Measurements from ENCODE around the gene LRFN3. TPM values are rescaled to one million over a fixed set of nuclear protein-coding genes. Genes with fewer than 3 reads are reported as not detected.
"Not testable (repeated sequence)": the region's sequence is repeated elsewhere in the genome, so short reads cannot be mapped to it uniquely, and the experiment has no call there.

Gene LRFN3
- total RNA-seq, 4 donors from 2014 or later: 6.7 to 18.5 (median 9.1) TPM

DNA sequence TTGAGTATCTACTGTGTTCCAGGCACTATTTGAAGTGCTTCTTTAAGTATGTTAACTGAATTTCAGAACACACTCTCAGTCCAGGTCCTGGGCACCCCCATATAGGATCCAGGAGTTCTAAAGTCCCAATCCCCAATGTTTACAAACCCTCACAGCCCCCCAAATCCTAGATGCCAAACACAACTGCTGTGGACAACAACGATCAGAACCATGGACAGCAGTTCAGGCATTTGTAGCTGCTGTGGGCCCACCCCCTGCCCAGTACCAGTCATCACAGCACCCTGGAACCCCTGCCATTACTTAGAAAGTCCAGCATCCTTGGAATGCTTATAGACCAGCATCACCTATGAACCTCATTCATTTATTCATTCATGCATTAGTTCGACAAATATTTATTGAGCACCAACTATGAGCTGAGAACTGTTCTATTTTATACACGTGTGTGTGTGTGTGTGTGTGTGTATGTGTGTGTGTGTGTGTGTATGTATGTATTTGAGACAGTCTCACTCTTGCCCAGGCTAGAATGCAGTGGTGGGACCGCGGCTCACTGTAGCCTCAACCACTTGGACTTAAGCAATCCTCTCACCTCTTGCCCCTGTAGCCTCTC, 39.5 kb downstream of the LRFN3 start:
- H3K4me3 ChIP-seq: no peak overlapping the region
- TF ChIP-seq POLR2AphosphoS5 (IDR thresholded peaks at IDR 0.05) (no peak), POLR2A (IDR thresholded peaks at IDR 0.05) (no peak), CTCF (IDR thresholded peaks at IDR 0.05) (no peak), EP300 (IDR thresholded peaks at IDR 0.05) (no peak)
- H3K27me3 ChIP-seq: peaks cover 71% of the 10 kb centered on the region
- 11 to 36% methylated on average over 2 to 4 of the region's 5 CpGs for WGBS, 2 donors (ENCODE audit: low coverage in 1 of 2)
- H3K4me1 ChIP-seq: no peaks in the 10 kb centered on the region
- no peak overlapping the region for H3K27ac ChIP-seq
- no peak for ATAC-seq
- no peaks in the 10 kb centered on the region for H3K36me3 ChIP-seq
- H3K9me3 ChIP-seq: no peaks in the 10 kb centered on the region

DNA sequence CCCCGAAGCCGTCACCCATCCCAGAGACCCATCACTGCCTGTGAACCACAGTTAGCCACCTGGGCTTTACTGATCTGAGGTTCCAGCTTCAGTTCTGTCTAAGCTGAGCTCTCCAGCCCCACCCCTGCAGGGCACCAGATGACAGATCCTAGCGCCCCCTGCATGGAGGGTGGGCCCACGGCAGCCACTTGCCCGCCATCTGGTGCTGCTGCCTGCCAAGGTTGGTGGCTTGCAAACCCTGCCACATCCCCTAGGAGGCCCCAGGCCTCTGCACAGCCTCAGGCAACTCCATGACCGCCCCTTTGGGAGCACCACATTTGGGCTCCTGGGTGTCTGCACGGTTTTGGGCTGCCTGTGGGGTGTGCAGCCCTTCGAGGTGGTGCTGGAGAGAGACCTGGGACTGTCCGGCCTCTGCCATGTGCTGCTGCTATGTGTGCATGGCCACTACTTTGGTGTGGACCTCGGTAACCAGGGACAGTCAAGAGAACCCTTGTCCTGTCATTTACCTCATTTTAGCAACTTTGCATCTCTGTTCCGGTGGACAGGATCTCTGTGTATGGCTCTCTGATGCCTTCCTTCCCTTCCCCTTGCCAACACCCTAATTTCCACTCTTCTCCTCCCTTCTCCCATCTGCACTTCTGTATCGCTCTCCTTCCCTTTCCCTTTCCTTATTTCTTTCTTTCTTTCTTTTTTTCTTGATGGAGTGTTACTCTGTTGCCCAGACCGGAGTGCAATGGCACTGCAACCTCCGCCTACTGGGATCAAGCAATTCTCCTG, 41.5 kb downstream of the LRFN3 start:
- TF ChIP-seq EP300 (IDR thresholded peaks at IDR 0.05) (no peak), POLR2AphosphoS5 (IDR thresholded peaks at IDR 0.05) (no peak), CTCF (IDR thresholded peaks at IDR 0.05) (no peak), POLR2A (IDR thresholded peaks at IDR 0.05) (no peak)
- Histone ChIP-seq H3K27ac (no peak overlapping the region), H3K9me3 (no peaks in the 10 kb centered on the region), H3K27me3 (peaks cover 90% of the 10 kb centered on the region), H3K36me3 (no peaks in the 10 kb centered on the region), H3K4me3 (no peak overlapping the region), H3K4me1 (no peaks in the 10 kb centered on the region)
- no peak for ATAC-seq
- 77 to 81% methylated on average over 4 to 6 of the region's 14 CpGs for WGBS, 2 donors (ENCODE audit: low coverage in 1 of 2)

DNA sequence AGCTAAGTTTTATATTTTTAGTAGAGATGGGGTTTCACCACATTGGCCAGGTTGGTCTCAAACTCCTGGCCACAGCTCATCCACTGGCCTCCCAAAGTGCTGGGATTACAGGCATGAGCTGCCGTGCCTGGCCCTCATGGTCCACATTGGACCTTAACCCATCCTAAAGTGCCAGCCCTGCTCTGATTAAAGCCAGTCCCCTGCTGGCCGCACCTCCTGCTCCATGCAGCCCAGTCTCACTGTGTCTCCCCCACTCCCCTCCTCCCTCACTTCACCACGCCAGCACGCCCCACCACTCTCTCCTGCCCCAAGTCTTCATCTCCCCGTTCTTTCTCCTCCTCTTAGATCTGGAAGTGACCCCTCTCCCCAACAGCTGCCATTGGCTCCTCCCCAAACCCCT, 42.1 kb downstream of the LRFN3 start:
- peaks cover 95% of the 10 kb centered on the region for H3K27me3 ChIP-seq
- no peak for TF ChIP-seq CTCF (IDR thresholded peaks at IDR 0.05)
- no peak for TF ChIP-seq POLR2A (IDR thresholded peaks at IDR 0.05)
- TF ChIP-seq POLR2AphosphoS5 (IDR thresholded peaks at IDR 0.05): no peak
- TF ChIP-seq EP300 (IDR thresholded peaks at IDR 0.05): no peak
- 40 to 42% methylated on average over 2 to 5 of the region's 5 CpGs for WGBS, 2 donors (ENCODE audit: low coverage in 1 of 2)
- no peaks in the 10 kb centered on the region for H3K36me3 ChIP-seq
- no peaks in the 10 kb centered on the region for H3K4me1 ChIP-seq
- no peak overlapping the region for H3K27ac ChIP-seq
- no peak overlapping the region for H3K4me3 ChIP-seq
- ATAC-seq: no peak
- no peaks in the 10 kb centered on the region for H3K9me3 ChIP-seq

- no peaks in the 10 kb centered on the region for H3K9me3 ChIP-seq
- TF ChIP-seq EP300 (IDR thresholded peaks at IDR 0.05): no peak
- no peak for TF ChIP-seq POLR2AphosphoS5 (IDR thresholded peaks at IDR 0.05)
- no peak for TF ChIP-seq POLR2A (IDR thresholded peaks at IDR 0.05)
- TF ChIP-seq CTCF (IDR thresholded peaks at IDR 0.05): no peak
- H3K4me1 ChIP-seq: no peaks in the 10 kb centered on the region
- peaks cover 93% of the 10 kb centered on the region for H3K27me3 ChIP-seq
- 31 to 34% methylated on average over 9 to 10 of the region's 20 CpGs for WGBS, 2 donors (ENCODE audit: low coverage in 1 of 2)
- no peak overlapping the region for H3K27ac ChIP-seq
- H3K4me3 ChIP-seq: no peak overlapping the region
- H3K36me3 ChIP-seq: no peaks in the 10 kb centered on the region
- no peak for ATAC-seq
Observed at GRCh38 chr19:35978832-35979365, 42.7 kb downstream of the LRFN3 start.

DNA sequence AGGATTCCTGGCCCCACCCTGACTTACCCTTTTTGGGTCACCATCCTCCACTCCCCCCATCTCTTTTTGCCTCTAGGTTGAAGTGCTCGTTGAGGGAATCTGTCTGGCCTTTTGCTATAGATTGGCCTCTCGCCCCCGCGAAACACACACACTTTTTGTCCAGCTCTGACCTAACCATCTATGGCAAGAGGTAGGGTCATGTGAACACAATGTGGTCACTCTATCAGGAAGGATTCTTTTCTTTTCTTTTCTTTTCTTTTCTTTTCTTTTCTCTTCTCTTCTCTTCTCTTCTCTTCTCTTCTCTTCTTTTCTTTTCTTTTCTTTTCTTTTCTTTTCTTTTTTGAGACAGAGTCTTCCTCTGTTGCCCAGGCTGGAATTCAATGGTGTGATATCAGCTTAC, 44.8 kb downstream of the LRFN3 start:
- H3K9me3 ChIP-seq, H3K27ac ChIP-seq, H3K4me1 ChIP-seq, H3K4me3 ChIP-seq, ATAC-seq, H3K36me3 ChIP-seq: not testable (repeated sequence)
- WGBS, 2 donors (ENCODE audit: low coverage in 1 of 2): 66 to 75% methylated on average over 2 to 4 of the region's 4 CpGs
- peaks cover 93% of the 10 kb centered on the region for H3K27me3 ChIP-seq
